PC-9 (cell line): ENCODE results near the gene HELZ.

Experiments
- EZH2 ChIP-seq: fragments of 200-600 bp; sonication (generic); IDR thresholded peaks from 2 replicates; pipeline ENCODE4 v1.8.0; 2017; ENCODE audit warnings: antibody characterized with exemption, low read depth
- TF ChIP-seq, protein P1 (sequence below): fragments of 200-600 bp; sonication (generic); conservative IDR thresholded peaks from 2 replicates; pipeline ENCODE4 v1.6.1; 2017; ENCODE audit warnings: mixed run types, antibody characterized with exemption, mild to moderate bottlenecking, moderate library complexity

DNA sequence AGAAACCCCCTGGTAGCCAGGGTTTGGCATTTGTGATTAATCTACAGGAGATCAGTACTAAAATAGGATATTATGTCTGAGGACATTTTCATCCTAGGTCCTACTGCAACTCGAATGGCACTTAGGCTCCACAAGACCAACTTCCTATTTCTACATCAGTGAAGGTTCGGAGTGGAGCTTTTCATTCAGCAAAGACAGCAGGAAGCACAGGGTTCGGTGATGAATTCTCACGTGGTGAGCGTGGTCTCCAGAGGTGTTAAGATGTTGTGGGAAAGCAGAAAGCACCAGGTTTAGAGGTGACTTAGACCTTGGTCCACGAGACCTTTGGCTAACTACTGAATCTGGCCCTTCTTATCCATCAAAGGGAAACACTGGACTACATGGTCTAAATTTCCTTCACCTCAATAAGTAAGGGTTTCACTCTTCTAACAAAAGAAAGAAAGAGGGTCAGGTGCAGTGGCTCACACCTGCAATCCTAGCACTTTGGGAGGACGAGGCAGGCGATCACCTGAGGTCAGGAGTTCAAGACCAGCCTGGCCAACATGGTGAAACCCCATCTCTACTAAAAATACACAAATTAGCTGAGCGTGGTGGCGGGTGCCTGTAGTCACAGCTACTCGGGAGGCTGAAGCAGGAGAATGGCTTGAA is 13.9 kb upstream of the HELZ start:
- TF ChIP-seq, protein P1, sequence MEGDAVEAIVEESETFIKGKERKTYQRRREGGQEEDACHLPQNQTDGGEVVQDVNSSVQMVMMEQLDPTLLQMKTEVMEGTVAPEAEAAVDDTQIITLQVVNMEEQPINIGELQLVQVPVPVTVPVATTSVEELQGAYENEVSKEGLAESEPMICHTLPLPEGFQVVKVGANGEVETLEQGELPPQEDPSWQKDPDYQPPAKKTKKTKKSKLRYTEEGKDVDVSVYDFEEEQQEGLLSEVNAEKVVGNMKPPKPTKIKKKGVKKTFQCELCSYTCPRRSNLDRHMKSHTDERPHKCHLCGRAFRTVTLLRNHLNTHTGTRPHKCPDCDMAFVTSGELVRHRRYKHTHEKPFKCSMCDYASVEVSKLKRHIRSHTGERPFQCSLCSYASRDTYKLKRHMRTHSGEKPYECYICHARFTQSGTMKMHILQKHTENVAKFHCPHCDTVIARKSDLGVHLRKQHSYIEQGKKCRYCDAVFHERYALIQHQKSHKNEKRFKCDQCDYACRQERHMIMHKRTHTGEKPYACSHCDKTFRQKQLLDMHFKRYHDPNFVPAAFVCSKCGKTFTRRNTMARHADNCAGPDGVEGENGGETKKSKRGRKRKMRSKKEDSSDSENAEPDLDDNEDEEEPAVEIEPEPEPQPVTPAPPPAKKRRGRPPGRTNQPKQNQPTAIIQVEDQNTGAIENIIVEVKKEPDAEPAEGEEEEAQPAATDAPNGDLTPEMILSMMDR: no peak
- no peak for TF ChIP-seq EZH2
